HepG2 (cell line): ENCODE measurements around the gene AKAP12. TPM values are rescaled to one million over a fixed set of nuclear protein-coding genes. Genes with fewer than 3 reads are reported as not detected.

Source experiments
- ATAC-seq: fragments of 200-7000 bp; cut with Tn5 transposase; 3 replicates; pipeline ENCODE4 v1.9.1; 2020; ENCODE audit warnings: mild to moderate bottlenecking, moderate library complexity
- BruUV-seq: library from RNA; stranded (reverse); fragments of 400-500 nt; replicated peaks from 2 replicates; lab custom pipeline; 2021; lab: Mats Ljungman, UMichigan
- CTCF ChIA-PET: fragments of 300-600 bp; formaldehyde crosslinking; extraction: SDS; loops from one replicate; lab custom pipeline; 2021; ENCODE audit warnings: low total read pairs, inconsistent platforms, low intra/inter-chr PET ratio; lab: Yijun Ruan, JAX
- POLR2A ChIA-PET: fragments of 350-600 bp; sonication (Branson Sonifier 250); formaldehyde crosslinking; loops from one replicate; lab custom pipeline; 2020; ENCODE audit warnings: antibody characterized with exemption, inconsistent platforms; lab: Yijun Ruan, JAX
- DNase-seq: peaks from one replicate; pipeline ENCODE4 v3.0.0-alpha.2; 2015; ENCODE audit warnings: low spot score
- FAIRE-seq: peaks from 3 replicates; lab custom pipeline; 2011; peaks lifted over from hg19 to GRCh38; lab: Jason Lieb, UNC
- H2AFZ ChIP-seq: one replicate; pipeline ENCODE4 v1.6.1; 2011; ENCODE audit warnings: low read length, inconsistent platforms
- H3K27ac ChIP-seq: fragments of 300-600 bp; 3 replicates; pipeline ENCODE4 v1.8.0; 2011; ENCODE audit warnings: mixed run types, mild to moderate bottlenecking, mixed read lengths, low read length, inconsistent platforms; ENCODE audit not compliant: insufficient read depth; ENCODE audit errors: extremely low read length
- H3K27me3 ChIP-seq, 2 experiments: fragments of 200-600 bp in 1 of 2; 2 replicates in 1 of 2; 3 replicates in 1 of 2; pipeline versions ENCODE4 v1.6.0 to v1.8.0; 2011; ENCODE audit warnings: low read length in 2 of 2, mild to moderate bottlenecking in 2 of 2, moderate library complexity in 2 of 2, inconsistent platforms in 1 of 2; ENCODE audit not compliant: insufficient read depth in 2 of 2, control insufficient read depth in 1 of 2
- H3K36me3 ChIP-seq, 2 experiments: fragments of 200-600 bp in 1 of 2; replicated peaks in 1 of 2; 2 replicates in 1 of 2; 3 replicates in 1 of 2; pipeline versions ENCODE4 v1.5.1 to v1.8.0; 2011; ENCODE audit warnings: low read length in 2 of 2, inconsistent platforms in 1 of 2; ENCODE audit not compliant: insufficient read depth in 2 of 2, control insufficient read depth in 1 of 2
- H3K4me1 ChIP-seq: 2 replicates; pipeline ENCODE4 v1.5.1; 2012; ENCODE audit warnings: low read length, inconsistent platforms; ENCODE audit not compliant: insufficient read depth
- H3K4me2 ChIP-seq: 2 replicates; pipeline ENCODE4 v1.6.0; 2011; ENCODE audit warnings: low read depth, low read length, inconsistent platforms
- H3K4me3 ChIP-seq, 3 experiments: fragments of 200-600 bp in 1 of 3; sonication (generic), shearing (Covaris generic) in 1 of 3; replicated peaks in 1 of 3; 2 replicates each; pipeline ENCODE4 v1.5.1; 2011 to 2016; ENCODE audit warnings: low read length in 3 of 3, inconsistent platforms in 2 of 3, low read depth in 2 of 3, mild to moderate bottlenecking in 2 of 3, control low read depth in 1 of 3, mixed read lengths in 1 of 3; ENCODE audit not compliant: insufficient read depth in 1 of 3
- H3K79me2 ChIP-seq: one replicate; pipeline ENCODE4 v1.6.1; 2011; ENCODE audit warnings: low read length, inconsistent platforms; ENCODE audit not compliant: insufficient read depth
- H3K9ac ChIP-seq: 2 replicates; pipeline ENCODE4 v1.6.0; 2011; ENCODE audit warnings: mild to moderate bottlenecking, low read depth, low read length, inconsistent platforms; ENCODE audit not compliant: insufficient read depth
- H3K9me3 ChIP-seq: 2 replicates; pipeline ENCODE4 v1.5.1; 2012; ENCODE audit warnings: mild to moderate bottlenecking, low read length
- H4K20me1 ChIP-seq: 2 replicates; pipeline ENCODE4 v1.6.0; 2011; ENCODE audit warnings: inconsistent platforms, mild to moderate bottlenecking, low read length, moderate library complexity; ENCODE audit not compliant: insufficient read depth
- CENPT ChIP-seq: sonication (generic); formaldehyde crosslinking; IDR thresholded peaks from 2 replicates; pipeline ENCODE4 v1.8.0; 2022; ENCODE audit warnings: low read depth, mild to moderate bottlenecking, moderate library complexity, missing genetic modification reagents
- HDAC6 ChIP-seq: fragments of 200-600 bp; sonication (generic); IDR thresholded peaks from 2 replicates; pipeline ENCODE4 v1.7.0; 2017; ENCODE audit warnings: mild to moderate bottlenecking, antibody characterized with exemption, low read length, low read depth
- NBN ChIP-seq: fragments of 450-650 bp; conservative IDR thresholded peaks from 2 replicates; pipeline ENCODE4 v1.6.1; 2017
- XRCC5 ChIP-seq: fragments of 200-400 bp; formaldehyde crosslinking; optimal IDR thresholded peaks from 2 replicates; pipeline ENCODE3; 2017; ENCODE audit warnings: mild to moderate bottlenecking, low read length
- ZNF253 ChIP-seq: sonication (generic); formaldehyde crosslinking; IDR thresholded peaks from 2 replicates; pipeline ENCODE4 v1.8.0; 2022; ENCODE audit warnings: mild to moderate bottlenecking, missing genetic modification reagents, borderline replicate concordance
- ZNF710 ChIP-seq: sonication (generic); formaldehyde crosslinking; IDR thresholded peaks from 2 replicates; pipeline ENCODE4 v1.5.0; 2020; ENCODE audit warnings: mild to moderate bottlenecking, missing genetic modification reagents, borderline replicate concordance
- WGBS: methylation state at CpG from one replicate; pipeline ENCODE4 v1.1.6; 2017; ENCODE audit warnings: low lambda C conversion rate; 5-methylcytosine and 5-hydroxymethylcytosine counted together
- in situ Hi-C: cut with HindIII; loops from 2 replicates; pipeline ENCODE4 v1.10.0; 2017; ENCODE audit warnings: low pct_unique_long_range_greater_than_20kb; ENCODE audit not compliant: extremely low pct_ligation_motif_present
- intact Hi-C: fragments of 100-400 bp; cut with micrococcal nuclease; formaldehyde crosslinking; loops from one replicate; pipeline ENCODE4 v1.10.0; 2022; ENCODE audit not compliant: unreplicated experiment
- polyA plus RNA-seq, 8 experiments: library from polyadenylated mRNA; depleted of rRNA in 3 of 8; stranded (reverse) in 7 of 8; unstranded in 1 of 8; fragments of >200 nt; fragmentation: Illumina TruSeq in 4 of 8; extraction: Trizol in 4 of 8; gene quantifications; 2 replicates each; pipeline versions ENCODE4 v1.2.1 to v1.2.3, GENCODE V29; 2011 to 2016; ENCODE audit warnings: low read depth in 4 of 8, missing spikeins in 1 of 8, mixed read lengths in 1 of 8; ENCODE audit not compliant: insufficient read depth in 1 of 8
- total RNA-seq, 5 experiments: library from RNA; depleted of rRNA; stranded (reverse); fragments of >200 nt; fragmentation: Illumina TruSeq; extraction: Trizol; gene quantifications; 2 replicates each; pipeline ENCODE4 v1.2.3, GENCODE V29; 2016; ENCODE audit warnings: low read depth in 1 of 5
- TF ChIP-seq, protein P1 (sequence below): sonication (generic); formaldehyde crosslinking; IDR thresholded peaks from 2 replicates; pipeline ENCODE4 v1.5.0; 2020; ENCODE audit warnings: mild to moderate bottlenecking, missing genetic modification reagents, moderate library complexity

AKAP12 gene
- total and polyA plus RNA-seq, 2 of the 13 experiments (the other 11 are each of a cell fraction or from before 2014, with no cell fraction given) = 10.6 to 19.0 TPM

DNA sequence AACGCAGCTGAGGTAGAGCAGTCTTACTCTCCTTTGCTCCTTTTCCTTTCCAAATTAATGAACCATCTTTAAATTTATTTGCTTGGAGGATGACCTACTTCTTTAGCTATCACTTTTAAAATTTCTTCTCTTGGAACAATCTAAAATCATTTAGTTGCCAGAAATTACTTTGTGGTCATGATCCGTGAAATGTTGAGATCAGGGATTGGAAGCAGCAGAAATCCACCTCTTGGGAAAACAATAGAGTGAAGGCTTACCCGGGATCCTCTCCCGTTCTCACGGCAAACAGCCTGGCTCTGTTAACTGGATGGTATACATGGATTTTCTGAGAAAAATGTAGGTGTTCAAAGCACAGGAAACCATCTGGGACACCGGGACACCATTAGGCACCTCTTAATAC lies 7.7 kb downstream of the AKAP12 start:
- intact Hi-C loops (no loop called here), in situ Hi-C loops (no loop called here)
- H4K20me1 ChIP-seq = no peaks in the 10 kb centered on the region
- no peak overlapping the region for H2AFZ ChIP-seq
- H3K27me3 ChIP-seq = peaks cover 0 to 7% of the 10 kb centered on the region in 2 experiments; a peak in 1 of 5 replicates
- no peak overlapping the region for H3K4me3 ChIP-seq
- H3K36me3 ChIP-seq = no peaks in the 10 kb centered on the region
- ATAC-seq (no peak), FAIRE-seq (no peak), DNase-seq (no peak)
- H3K4me2 ChIP-seq = no peak overlapping the region
- H3K79me2 ChIP-seq = no peaks in the 10 kb centered on the region
- no TSS peak for BruUV-seq
- WGBS = 70% methylated on average over 6 of the region's 6 CpGs
- no peak for TF ChIP-seq HDAC6
- TF ChIP-seq ZNF710 (CRISPR knock-in tag) = no peak
- TF ChIP-seq, protein P1, sequence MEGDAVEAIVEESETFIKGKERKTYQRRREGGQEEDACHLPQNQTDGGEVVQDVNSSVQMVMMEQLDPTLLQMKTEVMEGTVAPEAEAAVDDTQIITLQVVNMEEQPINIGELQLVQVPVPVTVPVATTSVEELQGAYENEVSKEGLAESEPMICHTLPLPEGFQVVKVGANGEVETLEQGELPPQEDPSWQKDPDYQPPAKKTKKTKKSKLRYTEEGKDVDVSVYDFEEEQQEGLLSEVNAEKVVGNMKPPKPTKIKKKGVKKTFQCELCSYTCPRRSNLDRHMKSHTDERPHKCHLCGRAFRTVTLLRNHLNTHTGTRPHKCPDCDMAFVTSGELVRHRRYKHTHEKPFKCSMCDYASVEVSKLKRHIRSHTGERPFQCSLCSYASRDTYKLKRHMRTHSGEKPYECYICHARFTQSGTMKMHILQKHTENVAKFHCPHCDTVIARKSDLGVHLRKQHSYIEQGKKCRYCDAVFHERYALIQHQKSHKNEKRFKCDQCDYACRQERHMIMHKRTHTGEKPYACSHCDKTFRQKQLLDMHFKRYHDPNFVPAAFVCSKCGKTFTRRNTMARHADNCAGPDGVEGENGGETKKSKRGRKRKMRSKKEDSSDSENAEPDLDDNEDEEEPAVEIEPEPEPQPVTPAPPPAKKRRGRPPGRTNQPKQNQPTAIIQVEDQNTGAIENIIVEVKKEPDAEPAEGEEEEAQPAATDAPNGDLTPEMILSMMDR = no peak
- TF ChIP-seq XRCC5 = no peak
- TF ChIP-seq ZNF253 (CRISPR knock-in tag) = no peak
- TF ChIP-seq NBN = no peak
- no peak for TF ChIP-seq CENPT (CRISPR knock-in tag)
- H3K4me1 ChIP-seq = no peaks in the 10 kb centered on the region
- H3K9me3 ChIP-seq = no peaks in the 10 kb centered on the region
- no peak overlapping the region for H3K27ac ChIP-seq
- POLR2A ChIA-PET = no interaction called here
- CTCF ChIA-PET = no interaction called here
- no peak overlapping the region for H3K9ac ChIP-seq
